RWPE1 (cell line): Measurements from ENCODE around the gene ESR1.

ENCODE experiments used
- CTCF ChIA-PET: fragments of 350-600 bp; sonication (Branson Sonifier 250); formaldehyde crosslinking; extraction: SDS; loops from one replicate; lab custom pipeline; 2021; lab: Yijun Ruan, JAX
- POLR2A ChIA-PET: fragments of 400-600 bp; formaldehyde crosslinking; extraction: SDS; loops from one replicate; lab custom pipeline; 2020; ENCODE audit warnings: antibody characterized with exemption; ENCODE audit not compliant: low non-redundant PET; lab: Yijun Ruan, JAX
- DNase-seq: peaks from one replicate; pipeline ENCODE4 v3.0.0; 2012; ENCODE audit warnings: low spot score
- H3K27ac ChIP-seq: fragments of 450-650 bp; 2 replicates; pipeline ENCODE4 v1.5.1; 2017
- CTCF ChIP-seq: fragments of 450-650 bp; conservative IDR thresholded peaks from 2 replicates; pipeline ENCODE4 v1.5.1; 2017; ENCODE audit warnings: low read depth, mild to moderate bottlenecking

Gene ESR1

GRCh38 chr6:152119831-152120230, 312.3 kb downstream of the ESR1 start:
- no peak for TF ChIP-seq CTCF
- ChIA-PET CTCF (interaction anchor here (0.6 to 0.9 kb wide), 3 partner anchors 10 to 355 kb away, joined by 3 to 9 read pairs (median 4); no protein-coding TSS in a partner anchor), POLR2A (no interaction called here)

DNA sequence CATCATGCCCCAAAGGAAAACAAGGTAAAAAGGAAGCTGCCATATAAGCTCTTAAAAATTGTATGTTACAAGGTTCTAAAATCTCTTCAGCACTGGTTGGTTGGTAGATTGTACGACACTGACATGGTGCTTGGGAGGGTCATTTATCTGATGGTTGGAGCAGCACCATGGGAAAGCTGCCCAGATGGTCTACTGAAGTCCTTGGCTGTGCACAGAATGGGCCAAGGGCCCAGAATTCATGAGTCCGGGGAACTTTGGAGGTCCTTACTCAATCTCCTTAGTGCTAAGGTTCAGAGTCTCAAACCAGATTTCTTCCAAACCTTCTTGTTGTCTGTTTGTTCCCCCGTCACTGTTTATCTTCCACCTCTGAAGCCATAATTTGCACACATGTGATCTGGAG, 314.4 kb downstream of the ESR1 start:
- POLR2A ChIA-PET: no interaction called here
- no peak for DNase-seq
- no peak for TF ChIP-seq CTCF
- H3K27ac ChIP-seq: no peak overlapping the region
- CTCF ChIA-PET: interaction anchor here (1.3 kb wide), 1 partner anchor 357 kb away, joined by 3 read pairs; no protein-coding TSS in a partner anchor

More at GRCh38 chr6:152119831-152120230, 312.3 kb downstream of the ESR1 start:
- no peak overlapping the region for H3K27ac ChIP-seq
- DNase-seq: no peak

DNA sequence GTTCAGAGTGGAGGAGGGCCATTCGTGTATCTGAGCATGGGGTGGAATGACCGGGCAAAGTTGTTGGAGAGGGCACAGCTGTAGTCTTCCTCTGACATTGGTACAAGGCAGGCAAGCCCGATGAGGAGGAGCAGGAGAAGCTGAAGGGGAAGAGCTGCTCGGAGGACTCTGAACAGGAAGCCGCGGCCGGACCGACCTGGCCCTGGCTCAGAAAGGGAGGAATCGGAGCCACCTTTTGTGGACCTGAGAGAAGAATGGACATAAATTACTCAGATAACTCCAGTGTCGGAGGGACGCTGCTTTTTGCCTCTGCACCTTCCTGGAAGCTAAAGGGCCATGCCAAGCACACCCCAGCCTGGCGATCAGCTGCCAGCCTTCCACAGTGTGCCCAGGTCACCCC, 315.0 kb downstream of the ESR1 start:
- ChIA-PET POLR2A (no interaction called here), CTCF (interaction anchor here (0.6 to 1.3 kb wide), 2 partner anchors 45 to 357 kb away, joined by 3 read pairs; no protein-coding TSS in a partner anchor)
- DNase-seq: no peak
- H3K27ac ChIP-seq: no peak overlapping the region
- no peak for TF ChIP-seq CTCF

GRCh38 chr6:152123076-152123475, 315.6 kb downstream of the ESR1 start:
- ChIA-PET POLR2A (no interaction called here), CTCF (interaction anchor here (0.6 to 1.3 kb wide), 2 partner anchors 45 to 358 kb away, joined by 3 read pairs; no protein-coding TSS in a partner anchor)
- DNase-seq: no peak
- no peak for TF ChIP-seq CTCF
- H3K27ac ChIP-seq: no peak overlapping the region

DNA sequence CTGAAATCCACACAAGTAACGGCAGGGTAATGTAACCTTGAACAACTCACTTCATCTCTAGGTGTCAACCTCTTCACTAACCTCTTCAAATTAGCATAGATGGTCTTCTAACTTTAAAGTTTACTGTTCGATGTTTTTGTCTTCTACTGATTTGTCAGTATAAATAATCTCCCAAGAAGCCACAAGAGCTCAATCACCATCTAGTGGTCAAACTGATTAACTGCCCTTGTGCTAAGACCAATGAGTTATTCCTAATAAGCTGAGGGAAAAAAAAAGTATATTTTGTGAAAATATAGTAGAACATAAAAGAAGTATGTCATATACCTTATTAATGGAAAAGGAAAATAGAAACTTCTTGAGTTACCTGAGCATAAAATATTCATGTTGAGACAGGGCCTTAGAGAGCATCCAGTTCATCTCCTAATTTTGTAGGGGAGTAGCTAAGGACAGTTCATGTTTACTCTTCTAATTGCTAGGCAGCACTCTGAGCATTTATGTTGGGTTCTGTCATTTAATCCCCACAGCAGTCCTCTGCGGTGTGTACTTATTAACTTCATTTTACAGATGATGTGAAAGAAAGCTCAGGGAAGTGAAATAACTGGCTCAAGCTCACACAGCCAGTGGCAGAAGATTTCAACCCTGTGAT, 317.1 kb downstream of the ESR1 start:
- TF ChIP-seq CTCF: peak; percentile 90
- ChIA-PET POLR2A (interaction anchor here (0.6 kb wide), 1 partner anchor 278 kb away, joined by 3 read pairs; no protein-coding TSS in a partner anchor), CTCF (interaction anchor here (0.5 to 1.7 kb wide), 17 partner anchors 11 to 470 kb away, joined by 3 to 8 read pairs (median 3); no protein-coding TSS in a partner anchor)
- DNase-seq: peak; percentile 64
- no peak overlapping the region for H3K27ac ChIP-seq

- H3K27ac ChIP-seq: no peak overlapping the region
- POLR2A ChIA-PET: no interaction called here
- DNase-seq: peak; percentile 30
- CTCF ChIA-PET: no interaction called here
- no peak for TF ChIP-seq CTCF
These were observed 320.1 kb downstream of the ESR1 start for GRCh38 chr6:152127432-152128165.
